Stimulated activated CD4-positive, alpha-beta T cell treated with anti-CD3 and anti-CD28 coated beads, Interleukin-4, amount 100 ng/mL, for 1 hour (primary cell): ENCODE measurements around the gene COL17A1.

ENCODE experiments used
- DNase-seq: peaks from one replicate; pipeline ENCODE4 v3.0.0-alpha.2; 2020

Gene COL17A1

GRCh38 chr10:103983367-103983911 lies 102.2 kb downstream of the COL17A1 start:
- no peak for DNase-seq

- DNase-seq = no peak
Observed at GRCh38 chr10:103982639-103983038, 103.0 kb downstream of the COL17A1 start.
